GM19395 (cell line): Measurements from ENCODE around the gene COL5A1.
"Not testable (repeated sequence)": the region's sequence is repeated elsewhere in the genome, so short reads cannot be mapped to it uniquely, and the experiment has no call there.

Experiments used
- ATAC-seq: cut with Tn5 transposase; IDR thresholded peaks from one replicate; pipeline ENCODE4 v1.9.1; 2021; ENCODE audit warnings: mild to moderate bottlenecking, moderate library complexity; ENCODE audit not compliant: unreplicated experiment

The COL5A1 gene

DNA sequence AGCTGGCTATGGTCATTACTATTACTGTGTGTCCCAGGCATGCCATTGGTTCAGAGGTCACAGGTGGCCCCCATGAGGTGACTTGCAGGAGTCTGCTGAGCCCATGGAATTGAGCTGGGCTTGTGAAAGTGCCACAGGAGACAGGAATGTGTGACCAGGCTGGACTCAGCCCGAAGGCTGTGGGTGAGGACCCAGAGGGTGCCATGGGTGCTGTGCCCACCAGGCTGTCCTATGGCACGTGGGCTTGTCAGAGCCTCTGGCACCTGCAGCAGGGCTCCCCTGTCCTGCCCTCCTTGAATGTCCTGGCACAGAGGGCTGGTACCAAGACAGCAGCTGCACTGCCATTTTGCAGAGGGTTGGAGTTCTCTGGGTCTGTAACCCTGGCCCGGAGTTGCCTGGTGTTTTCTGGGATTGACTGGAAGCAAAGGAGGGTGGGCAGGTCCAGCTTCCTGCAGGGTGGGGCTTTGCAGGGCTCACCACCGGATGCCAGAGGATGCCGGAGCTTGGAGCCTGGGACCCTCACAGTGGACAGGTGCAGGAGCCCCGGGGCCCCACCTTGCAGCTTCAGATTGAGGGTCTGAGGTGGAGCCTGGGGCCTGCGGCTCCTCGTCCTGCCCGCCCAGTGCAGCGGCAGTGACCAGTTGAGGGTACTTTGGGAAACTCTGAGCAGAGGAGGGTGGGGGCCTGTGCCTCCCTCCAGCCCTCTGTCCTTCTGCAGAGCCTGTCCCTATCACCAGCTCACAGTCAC lies 14.2 kb downstream of the COL5A1 start:
- ATAC-seq, result no peak

DNA sequence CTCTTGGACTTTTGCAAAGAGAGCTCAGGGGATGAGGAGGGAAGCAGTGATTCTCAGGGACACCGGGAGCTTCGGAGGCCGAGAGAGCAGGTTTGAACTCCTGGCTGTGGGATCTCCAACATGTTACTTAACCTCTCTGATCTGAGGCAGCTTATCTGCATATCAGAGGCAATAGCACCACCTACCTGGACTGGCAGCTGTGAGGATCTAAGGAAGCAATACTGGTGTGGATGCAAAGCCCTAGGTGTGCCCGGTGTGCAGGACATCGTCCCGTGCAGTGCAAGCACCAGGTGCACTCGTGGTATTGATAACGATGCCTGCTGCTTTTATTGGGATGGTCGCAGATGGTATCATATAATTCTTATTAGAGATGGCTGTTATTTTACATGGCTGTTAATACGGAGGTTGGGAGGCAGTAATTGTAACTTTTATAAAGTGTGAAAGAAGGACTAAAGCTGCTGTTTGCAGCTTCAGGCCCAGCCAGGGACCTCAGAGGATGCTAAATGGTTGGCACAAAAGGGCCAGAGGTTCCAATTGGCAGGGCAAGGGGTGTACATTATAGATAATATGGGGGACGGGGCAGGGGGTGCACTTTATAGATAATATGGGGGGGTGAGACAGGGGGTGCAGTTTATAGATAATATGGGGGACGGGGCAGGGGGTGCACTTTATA lies 14.9 kb downstream of the COL5A1 start:
- no peak for ATAC-seq

DNA sequence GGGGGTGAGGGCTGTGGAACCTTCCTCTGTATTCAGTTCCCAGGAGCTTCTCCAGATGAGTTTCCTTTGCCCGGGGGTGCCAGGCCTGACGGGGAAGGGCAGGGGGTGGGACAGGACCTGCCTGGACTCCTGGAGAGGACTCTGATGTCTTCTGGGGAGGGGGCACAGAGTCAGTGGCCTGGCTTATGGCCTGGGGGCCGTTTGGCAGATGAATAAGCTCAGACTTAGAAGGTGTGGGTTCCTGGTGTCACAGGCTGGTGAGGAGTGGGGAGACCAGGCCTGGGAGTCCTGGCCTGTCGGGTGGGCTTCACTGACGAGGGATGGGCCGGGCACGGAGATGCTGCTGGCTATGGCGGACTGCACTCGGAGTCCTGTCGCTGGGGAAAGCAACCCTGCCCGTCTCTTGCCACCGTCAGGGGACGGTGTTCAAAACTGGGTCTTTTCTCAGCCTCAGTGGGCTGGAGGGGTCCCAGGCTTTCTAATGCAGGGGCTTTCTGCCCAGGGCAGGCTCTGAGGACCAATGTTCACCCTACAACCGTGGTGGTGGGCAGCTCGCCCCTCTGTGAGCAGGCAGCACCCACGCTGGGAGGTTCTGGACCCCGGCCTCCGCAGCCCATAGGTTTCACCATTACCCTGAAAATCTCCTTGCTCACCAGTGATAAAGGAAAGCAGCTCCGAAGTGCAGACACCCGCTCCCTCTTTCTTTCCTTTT lies 16.2 kb downstream of the COL5A1 start:
- ATAC-seq, result no peak

DNA sequence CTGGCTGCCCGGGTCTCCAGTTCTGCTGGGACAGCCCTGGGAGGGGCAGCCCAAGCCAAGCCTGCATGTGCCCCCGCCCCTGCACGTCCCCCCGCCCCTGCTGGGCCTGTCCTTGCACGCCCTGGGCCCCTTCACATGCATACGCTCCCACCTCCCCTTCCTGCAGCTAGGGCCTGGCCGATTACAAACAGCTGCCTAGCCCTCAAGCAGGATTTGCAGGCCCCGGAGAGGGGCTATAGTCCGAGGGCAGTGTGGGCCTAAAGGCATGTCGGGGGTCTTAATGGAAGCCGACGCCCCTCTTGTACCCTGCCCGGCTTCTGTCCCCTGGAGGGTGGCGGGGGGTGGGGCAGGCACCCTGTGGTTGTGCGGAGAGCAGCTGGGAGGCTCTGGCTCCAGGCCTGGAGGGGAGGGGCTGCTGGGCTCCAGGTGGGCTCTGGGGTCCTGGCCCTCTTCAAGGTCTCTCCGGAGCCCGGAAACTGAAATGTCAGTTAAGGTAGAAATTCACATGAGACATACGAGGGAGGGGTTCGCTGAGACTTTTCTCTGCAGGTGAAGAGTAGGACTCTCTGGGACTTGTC lies 16.9 kb downstream of the COL5A1 start:
- ATAC-seq, result no peak

DNA sequence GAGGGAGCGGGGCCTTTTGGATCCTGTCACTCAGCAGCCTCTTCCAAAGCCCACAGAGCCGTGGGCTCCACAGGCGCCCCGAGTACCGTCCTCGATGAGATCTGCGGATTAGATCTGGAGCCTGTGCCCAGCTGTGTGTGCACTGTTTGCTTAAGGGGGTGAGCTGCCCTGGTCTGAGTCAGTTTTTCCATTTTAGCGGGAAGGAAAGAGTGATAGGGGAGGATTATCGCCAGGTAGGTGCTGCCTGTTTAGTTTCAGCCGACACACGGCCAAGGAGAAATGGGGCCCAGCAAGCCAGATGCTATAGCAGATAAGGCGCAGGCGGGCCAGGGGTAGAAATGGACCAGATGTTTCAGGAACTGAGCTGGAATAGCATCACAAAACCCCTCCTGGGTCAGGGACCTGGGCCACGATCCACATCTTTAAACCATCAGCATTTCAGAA lies 18.1 kb downstream of the COL5A1 start:
- ATAC-seq, result no peak

DNA sequence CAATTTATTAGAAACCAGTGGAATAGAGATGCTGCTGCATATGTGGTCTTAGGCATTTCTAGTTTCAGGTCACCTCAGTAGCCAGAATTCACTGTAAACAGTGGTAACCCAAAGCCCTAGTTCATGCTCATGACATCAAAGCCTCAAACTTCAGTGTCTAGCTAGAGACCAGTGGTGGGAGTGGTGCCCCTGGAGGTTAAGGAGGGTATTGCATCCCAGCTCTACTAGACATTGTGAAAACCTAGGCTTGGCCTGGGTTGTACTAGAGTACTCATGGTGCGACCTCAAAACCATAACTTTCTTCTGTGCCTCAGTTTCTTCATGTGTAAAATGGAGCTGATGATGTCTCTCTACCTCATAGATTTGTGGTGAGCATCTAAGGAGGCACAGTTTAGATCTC lies 18.8 kb downstream of the COL5A1 start:
- no peak for ATAC-seq

DNA sequence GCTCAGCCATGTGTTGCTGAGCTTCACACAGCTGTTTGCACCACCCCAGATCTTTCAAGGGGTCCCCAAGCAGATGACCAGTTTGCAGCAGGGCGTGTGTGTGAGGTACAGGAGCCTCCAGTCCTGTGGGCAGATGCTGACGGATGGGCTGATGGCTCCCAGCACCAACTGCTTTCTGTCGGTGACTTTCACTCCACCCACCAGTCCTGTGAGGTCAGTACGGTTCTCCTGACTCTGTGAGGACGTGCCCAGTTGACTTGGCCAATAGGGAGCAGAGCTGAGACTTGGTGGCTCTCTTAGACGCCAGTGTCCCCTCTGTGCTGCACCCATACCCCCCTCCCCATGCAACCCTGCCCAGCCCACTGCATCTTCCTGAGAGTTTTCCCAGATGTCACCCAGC lies 19.7 kb downstream of the COL5A1 start:
- ATAC-seq, result no peak

DNA sequence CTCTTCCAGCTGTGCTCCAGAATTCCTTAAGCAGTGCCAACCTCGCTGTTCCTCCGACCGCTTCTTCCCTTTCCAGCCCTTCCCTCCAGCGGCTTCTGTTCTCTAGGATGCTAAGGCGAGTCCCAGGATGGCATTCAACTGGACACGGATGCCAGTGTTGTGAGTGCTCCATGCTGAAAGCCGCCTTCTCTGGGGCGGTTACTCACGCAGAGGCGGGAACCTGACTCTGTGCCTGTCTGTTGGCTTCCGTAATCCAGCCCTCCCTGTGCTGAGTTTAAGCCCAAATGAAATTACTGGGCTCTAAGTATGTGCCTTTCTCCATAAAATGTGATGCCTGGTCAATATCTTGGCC lies 20.2 kb downstream of the COL5A1 start:
- no peak for ATAC-seq

DNA sequence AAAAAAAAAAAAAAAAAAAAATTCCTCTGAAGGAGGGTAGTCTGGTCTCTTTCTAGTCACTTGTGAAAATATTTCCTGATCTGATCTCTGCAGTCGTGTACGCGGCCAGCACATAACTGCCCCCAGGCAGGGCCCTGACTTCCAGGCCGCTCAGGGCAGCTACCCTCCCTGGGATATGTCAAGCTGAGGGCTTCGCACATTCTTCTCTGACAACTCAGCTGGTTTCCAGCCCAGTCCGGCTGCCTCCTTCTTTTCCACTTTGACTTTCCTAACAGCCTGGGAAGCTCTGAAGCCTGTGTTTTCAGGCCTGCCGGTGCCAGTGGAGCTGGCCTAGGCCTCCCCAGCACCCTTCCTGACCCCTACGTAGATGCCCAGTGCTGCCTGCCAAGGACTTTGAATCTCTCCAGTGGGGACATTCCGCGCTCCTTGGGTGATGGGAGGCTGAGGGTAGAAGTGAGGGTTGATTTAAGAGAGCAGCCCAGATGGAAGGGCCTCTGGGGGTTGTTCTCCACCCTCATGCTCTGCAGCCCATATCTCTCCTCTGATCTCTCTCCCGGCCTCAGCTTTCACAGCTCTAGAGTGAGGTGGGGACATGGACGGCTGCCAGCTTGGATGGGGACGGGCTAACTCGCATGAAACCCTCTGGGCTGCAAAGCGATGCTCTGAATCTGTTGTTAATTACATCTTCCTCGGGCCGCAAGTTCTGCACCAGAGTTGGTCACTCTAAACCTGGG lies 20.7 kb downstream of the COL5A1 start:
- ATAC-seq, result no peak

DNA sequence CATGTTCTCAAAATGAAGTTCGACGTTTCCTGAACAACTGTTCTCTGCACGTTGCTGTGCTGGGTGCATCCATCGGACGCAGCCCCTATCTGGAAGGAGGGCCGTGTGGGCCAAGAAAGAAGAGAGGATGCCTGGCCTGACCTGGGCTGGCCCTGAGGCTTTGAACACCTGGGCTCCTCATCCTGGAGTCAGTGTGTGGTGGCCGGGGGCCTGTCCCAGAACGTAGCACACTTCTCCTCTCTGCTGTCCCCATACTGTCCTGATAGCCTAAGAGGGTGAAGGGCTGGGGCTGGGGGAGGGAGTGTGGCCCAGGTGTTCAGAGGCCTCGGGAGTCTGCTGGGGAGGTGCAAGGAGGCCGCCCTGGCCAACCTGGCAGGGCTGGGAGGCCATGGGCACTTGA lies 21.5 kb downstream of the COL5A1 start:
- no peak for ATAC-seq

DNA sequence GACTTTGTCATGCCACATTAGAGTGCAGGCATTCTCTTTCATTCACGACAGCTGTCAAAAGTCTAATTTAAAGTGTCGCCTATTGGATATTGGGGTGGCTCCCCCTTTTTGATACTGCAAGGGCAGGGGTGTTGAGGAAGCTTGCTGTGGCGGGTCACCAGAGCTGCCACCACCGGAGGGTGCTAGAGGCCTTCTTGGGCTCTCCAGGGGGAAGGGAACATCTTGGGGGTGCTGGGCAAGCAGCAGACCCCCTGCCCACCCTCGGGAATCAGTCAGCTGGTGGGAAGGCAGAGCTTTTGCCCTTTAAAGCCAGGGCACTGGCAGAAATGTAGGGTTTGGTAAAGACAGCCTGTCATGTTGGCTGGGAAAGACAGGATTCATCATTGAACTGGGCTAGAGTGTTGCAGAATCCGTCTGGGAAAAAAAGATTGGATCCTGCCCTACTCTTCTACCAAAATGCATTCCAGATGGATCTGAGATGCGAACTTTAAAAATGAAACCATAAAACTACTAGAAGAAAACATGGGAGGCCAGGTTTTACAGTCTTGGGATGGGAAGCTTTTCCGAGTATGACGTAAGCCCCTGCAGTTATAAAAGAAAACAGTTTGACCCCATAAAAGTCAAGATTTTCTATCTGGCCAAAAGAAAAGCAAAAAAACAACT lies 22.3 kb downstream of the COL5A1 start:
- no peak for ATAC-seq

DNA sequence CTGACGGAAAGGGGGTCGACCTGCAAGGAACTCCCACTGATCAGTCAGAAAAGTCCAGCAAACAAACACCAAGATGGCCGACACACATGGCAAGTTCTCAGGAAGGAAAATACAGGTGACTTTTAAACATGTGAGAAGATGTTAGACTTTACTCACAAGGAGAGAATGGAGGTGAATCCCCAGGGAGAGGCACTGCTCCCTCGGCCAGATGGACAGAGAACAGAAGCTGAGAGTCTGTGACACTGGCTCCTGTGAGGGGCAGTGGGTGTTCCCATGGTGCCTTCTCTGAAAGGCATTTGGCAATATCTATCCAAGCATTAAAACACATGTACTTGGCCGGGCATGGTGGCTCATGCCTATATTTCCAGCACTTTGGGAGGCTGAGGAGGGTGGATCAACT lies 22.8 kb downstream of the COL5A1 start:
- no peak for ATAC-seq

DNA sequence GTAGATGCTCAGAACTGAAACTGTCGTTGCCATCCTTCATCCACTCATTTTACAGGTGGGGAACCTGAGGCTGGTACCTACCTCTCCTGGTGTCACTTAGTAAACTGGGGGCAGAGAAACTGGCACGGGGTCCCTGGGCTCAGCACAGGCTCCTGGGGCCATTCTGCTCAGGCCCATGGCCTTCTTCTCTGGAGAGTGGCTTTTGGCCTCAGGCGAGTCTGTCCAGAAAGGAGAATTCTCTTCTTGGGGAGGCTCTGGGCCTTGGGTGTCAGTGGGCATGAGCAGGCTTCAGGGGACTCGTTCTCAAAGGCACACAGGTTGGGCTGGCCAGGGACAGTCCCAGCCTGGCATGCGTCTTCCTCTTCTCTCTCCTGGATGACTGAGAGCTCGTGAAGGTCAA lies 24.6 kb downstream of the COL5A1 start:
- ATAC-seq, result no peak

DNA sequence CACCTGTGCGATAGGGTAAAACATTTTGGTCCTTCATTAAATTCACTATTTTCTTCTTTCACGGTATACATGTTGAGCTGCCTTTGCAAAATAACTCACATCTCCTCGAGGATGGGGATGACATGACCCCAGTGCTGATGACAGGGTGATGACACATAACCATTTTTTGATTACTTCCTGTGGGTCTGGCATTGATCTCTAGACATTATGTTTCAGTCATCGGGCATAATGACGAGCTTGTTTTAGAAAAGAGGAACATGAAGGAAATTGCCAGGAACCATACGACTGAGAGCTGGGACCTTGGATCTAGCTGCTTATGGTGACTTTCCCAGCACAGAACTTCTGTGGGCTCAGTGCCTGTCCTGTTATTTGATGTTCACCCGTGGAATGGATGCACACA lies 25.2 kb downstream of the COL5A1 start:
- no peak for ATAC-seq

DNA sequence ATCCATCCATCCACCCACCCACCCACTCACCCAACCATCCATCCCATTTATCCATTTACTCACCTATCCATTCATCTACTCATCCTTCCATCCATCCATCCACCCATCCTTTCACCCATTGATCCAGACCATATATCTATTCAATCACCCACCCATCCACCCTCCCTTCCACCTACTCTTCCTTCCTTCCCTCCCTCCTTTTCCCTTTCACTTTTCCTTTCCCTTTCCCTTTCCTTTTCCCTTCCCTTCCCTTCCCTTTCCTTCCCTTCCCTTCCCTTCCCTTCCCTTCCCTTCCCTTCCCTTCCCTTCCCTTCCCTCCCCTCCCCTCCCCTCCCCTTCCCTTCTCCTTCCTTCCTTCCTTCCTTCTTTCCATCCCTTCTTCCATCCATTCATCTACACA lies 27.4 kb downstream of the COL5A1 start:
- ATAC-seq, result not testable (repeated sequence)

DNA sequence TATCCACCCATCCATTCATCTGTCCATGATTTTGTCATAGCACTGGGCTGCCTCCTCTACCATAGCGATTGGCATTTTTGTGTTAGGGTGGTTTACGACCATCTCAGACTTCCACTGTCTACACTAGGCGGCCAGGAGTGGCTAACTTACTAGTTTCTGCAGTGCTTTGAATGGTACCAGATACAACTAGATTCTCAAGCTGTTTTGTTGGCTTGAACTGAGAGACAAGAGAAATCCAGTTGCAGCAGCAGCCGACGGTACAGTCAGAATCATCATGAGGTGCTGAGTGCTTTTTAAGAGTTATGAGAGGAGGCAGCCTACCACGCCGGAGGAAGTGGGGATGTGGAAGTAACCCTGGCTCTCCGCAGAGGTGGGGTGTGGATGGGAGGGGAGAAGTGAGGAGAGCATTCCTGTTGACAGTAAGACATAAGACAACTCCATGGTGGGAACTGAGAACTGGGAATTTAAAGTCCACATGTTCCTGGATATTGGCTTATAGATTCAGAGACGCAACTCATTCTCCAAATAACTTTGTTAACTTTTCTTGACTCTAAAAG lies 27.9 kb downstream of the COL5A1 start:
- no peak for ATAC-seq

DNA sequence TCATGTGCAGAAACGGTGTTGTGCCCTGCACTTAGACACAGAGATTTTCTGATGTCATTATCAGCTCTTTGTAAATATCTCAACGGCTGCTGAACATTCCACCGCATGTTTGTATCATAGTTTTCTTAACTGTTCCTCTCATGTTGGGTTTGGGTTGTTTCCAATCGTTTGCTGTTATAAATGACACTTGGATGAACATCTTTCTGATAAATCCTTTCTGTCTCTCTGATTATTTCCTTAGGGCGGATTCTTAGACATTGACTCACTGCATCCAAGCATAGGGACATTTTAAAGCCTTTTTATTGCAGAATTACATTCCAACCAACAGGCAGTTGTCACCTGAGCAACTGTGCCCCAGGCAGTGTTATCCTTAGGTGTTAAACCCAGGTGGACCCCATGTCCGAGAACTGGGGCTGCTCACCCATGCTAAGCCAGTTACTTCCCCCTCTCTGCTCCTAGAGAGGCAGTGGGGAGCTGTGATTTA lies 28.5 kb downstream of the COL5A1 start:
- no peak for ATAC-seq

DNA sequence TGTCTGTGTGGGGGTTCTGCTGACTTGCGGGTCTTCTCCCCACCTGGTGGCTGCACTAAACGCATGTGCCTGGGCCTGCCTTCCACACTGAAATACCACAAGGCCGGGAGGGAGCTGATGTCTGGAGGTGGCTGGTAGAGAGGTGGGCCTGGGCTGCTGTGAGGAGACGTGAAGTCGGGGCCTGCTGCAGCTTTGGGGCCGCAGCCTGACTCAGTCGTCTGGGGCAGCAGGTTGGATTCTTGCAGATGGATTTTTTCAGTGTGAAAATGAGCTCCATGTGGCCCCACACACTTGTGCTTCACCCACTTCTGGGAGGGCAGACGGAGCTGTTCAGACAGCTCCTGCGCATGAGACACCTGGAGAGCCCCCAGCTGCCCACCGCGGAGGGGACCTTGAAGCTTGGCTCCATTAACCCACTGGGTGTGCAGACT lies 29.3 kb downstream of the COL5A1 start:
- ATAC-seq, result no peak

DNA sequence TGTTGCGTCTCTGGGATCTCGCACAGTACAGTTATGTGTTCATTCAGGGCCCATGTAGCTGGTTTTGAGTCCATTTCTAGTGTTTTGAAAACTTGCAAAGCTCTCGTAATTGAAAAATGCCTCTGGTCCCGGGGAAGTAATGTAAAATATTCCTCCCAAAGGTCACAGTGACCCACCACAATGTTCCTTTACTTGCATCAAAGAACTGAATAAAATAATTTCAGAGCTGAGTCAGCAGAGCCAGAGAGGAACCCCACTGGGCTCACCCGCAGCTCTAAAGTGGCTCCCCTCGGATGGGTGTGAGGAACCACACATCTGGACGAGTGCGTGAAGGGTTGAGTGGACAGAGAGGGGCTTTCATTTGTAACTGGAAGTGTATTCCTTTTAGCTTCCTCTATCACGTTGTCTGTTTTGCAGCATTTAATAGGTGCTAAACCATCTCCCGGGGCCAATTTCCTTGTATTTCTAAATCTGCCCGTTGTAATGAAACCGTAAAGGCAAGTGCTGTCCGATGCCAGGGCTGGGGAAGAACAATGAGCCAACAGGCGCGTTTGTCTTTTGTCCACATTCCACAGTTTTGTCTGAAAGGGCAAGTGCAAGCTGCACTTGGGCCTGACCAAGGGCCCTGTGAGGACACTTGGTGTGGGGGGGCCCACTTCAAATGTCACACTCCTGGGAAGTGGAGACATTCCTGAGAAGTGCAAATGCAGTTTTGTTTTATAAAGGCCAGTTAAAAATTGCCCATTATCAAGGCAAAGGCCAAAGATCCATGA lies 29.9 kb downstream of the COL5A1 start:
- no peak for ATAC-seq
